Spleen (tissue), 13 donors: ENCODE data around the gene TCEAL6. TPM values are rescaled to one million over a fixed set of nuclear protein-coding genes. Genes with fewer than 3 reads are reported as not detected.
"Not testable (repeated sequence)": the region's sequence is repeated elsewhere in the genome, so short reads cannot be mapped to it uniquely, and the experiment has no call there.

Experiments
- DNase-seq: peaks from one replicate; pipeline ENCODE4 v3.0.0-alpha.2; 2020
- H3K27ac ChIP-seq, 8 donors: fragments of 200-600 bp; sonication (generic) in 7 of 8; 1 replicate in 4 of 8; 2 replicates in 4 of 8; pipeline versions ENCODE4 v1.5.0 to v1.8.0; 2016 to 2021; ENCODE audit warnings: inconsistent platforms in 4 of 8, mild to moderate bottlenecking in 4 of 8, moderate library complexity in 1 of 8
- H3K27me3 ChIP-seq, 7 donors: fragments of 200-600 bp; sonication (generic) in 6 of 7; replicated peaks in 1 of 7; 1 replicate in 4 of 7; 2 replicates in 3 of 7; pipeline versions ENCODE4 v1.5.0 to v1.8.0; 2016 to 2021; ENCODE audit warnings: inconsistent platforms in 3 of 7, mild to moderate bottlenecking in 1 of 7
- H3K36me3 ChIP-seq, 6 donors: fragments of 200-600 bp; sonication (generic) in 5 of 6; 1 replicate in 4 of 6; 2 replicates in 2 of 6; pipeline versions ENCODE4 v1.5.0 to v1.8.0; 2016 to 2021; ENCODE audit warnings: inconsistent platforms in 2 of 6
- H3K4me1 ChIP-seq, 6 donors: fragments of 200-600 bp; sonication (generic) in 5 of 6; 1 replicate in 3 of 6; 2 replicates in 3 of 6; pipeline versions ENCODE4 v1.5.0 to v1.8.0; 2016 to 2021; ENCODE audit warnings: inconsistent platforms in 3 of 6
- H3K4me3 ChIP-seq, 8 donors: fragments of 200-600 bp; sonication (generic) in 7 of 8; 1 replicate in 4 of 8; 2 replicates in 4 of 8; pipeline versions ENCODE4 v1.5.0 to v1.8.0; 2016 to 2021; ENCODE audit warnings: inconsistent platforms in 4 of 8, mild to moderate bottlenecking in 4 of 8, moderate library complexity in 2 of 8
- H3K9me3 ChIP-seq, 8 donors: fragments of 200-600 bp; sonication (generic) in 7 of 8; 1 replicate in 4 of 8; 2 replicates in 4 of 8; pipeline versions ENCODE4 v1.5.0 to v1.8.0; 2016 to 2021; ENCODE audit warnings: inconsistent platforms in 4 of 8
- POLR2A ChIP-seq, 3 donors: fragments of 450-650 bp; IDR thresholded peaks; one replicate each; pipeline ENCODE4 v1.5.1; 2017; ENCODE audit warnings: antibody characterized with exemption in 3 of 3, mild to moderate bottlenecking in 1 of 3
- POLR2AphosphoS5 ChIP-seq, 3 donors: sonication (generic); formaldehyde crosslinking; IDR thresholded peaks; one replicate each; pipeline ENCODE4 v1.5.1; 2017; ENCODE audit warnings: antibody characterized with exemption in 3 of 3
- WGBS, 5 donors: extraction: QIAGEN DNeasy Blood & Tissue Kit in 3 of 5; methylation state at CpG; one replicate each; pipeline versions ENCODE4 v1.1.5 to v1.1.7; 2013 to 2018; 5-methylcytosine and 5-hydroxymethylcytosine counted together
- intact Hi-C: fragments of 100-400 bp; cut with DNase I; formaldehyde crosslinking; loops from one replicate; pipeline ENCODE4 v1.15.0; 2023; ENCODE audit warnings: low total_unique reads
- long read RNA-seq, 2 donors: transcript quantifications; one replicate each; lab custom pipeline, GENCODE V29; 2026
- polyA plus RNA-seq, 3 donors: library from polyadenylated mRNA; stranded (reverse); fragments of 200-250 nt; gene quantifications; one replicate each; pipeline ENCODE4 v1.2.1, GENCODE V29; 2013
- total RNA-seq, 7 donors: library from RNA; depleted of rRNA in 3 of 7; stranded (reverse); fragments of >200 nt in 3 of 7; fragmentation: NEBNext Ultra II Directional in 4 of 7; extraction: Animal tissue kit (Norgen Biotek cat#: 25700) in 4 of 7; gene quantifications; one replicate each; pipeline versions ENCODE4 v1.1.0 to v1.2.1, GENCODE V29; 2016 to 2021
- TF ChIP-seq, protein P1 (sequence below), 11 experiments: fragments of 200-600 bp in 7 of 11; fragments of 450-650 bp in 4 of 11; sonication (generic) in 4 of 11; IDR thresholded peaks in 8 of 11; conservative IDR thresholded peaks in 3 of 11; 1 replicate in 7 of 11; 2 replicates in 4 of 11; pipeline versions ENCODE4 v1.4.0 to v1.8.0; 2016 to 2021; ENCODE audit warnings: antibody characterized with exemption in 11 of 11, inconsistent platforms in 4 of 11, mild to moderate bottlenecking in 1 of 11
- donor health status: healthy with polysubstance abuse.
- donor health status: DM: no; HTN: no; CAD: no; lungs with moderate emphysema.
- donor health status: DM: no; HTN: no; CAD: no.
- donor health status: Bipolar disorder and iron deficiency.
- donor health status: healthy.
- donor health status: DM: no; HTN: no; CAD: no.
- donor health status: DM: yes; HTN: yes; CAD: no.

The TCEAL6 gene
- total RNA-seq: not detected
- not detected for polyA plus RNA-seq
- long read RNA-seq, donor 1: 0 reads
- long read RNA-seq, donor 2: 0 reads

DNA sequence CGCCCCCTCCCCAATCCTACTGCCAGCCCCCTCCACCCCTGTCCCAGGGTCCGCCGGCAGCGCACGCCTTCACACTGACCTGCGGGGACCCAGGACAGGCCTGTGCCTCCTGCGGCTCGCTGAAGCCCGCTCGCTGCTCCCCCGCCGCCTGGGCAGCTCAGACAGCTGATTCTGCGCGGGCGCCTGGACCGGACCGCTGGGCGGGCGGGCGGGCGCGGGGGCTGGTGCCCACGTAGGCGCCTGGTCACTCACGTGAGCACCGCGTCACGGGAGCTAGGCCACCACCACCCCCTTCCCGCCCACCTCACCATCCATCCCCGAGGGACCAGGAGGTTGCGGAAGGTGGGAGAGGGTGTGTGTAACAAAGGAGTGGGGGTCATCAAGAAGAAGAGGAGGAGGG, at the start of gene TCEAL6:
Gene TCEAL6, minus strand, starts transcription at position 208 of the 400 bp plus-strand sequence.
- H3K36me3 ChIP-seq, H3K4me3 ChIP-seq, H3K9me3 ChIP-seq, H3K27ac ChIP-seq, H3K4me1 ChIP-seq, DNase-seq, intact Hi-C loops: not testable (repeated sequence)
- H3K27me3 ChIP-seq: peaks cover 0 to 31% (median 7%) of the 10 kb centered on the region in 7 donors
- 7 to 40% (median 28%) methylated on average over 1 to 25 of the region's 31 CpGs for WGBS, 5 donors

DNA sequence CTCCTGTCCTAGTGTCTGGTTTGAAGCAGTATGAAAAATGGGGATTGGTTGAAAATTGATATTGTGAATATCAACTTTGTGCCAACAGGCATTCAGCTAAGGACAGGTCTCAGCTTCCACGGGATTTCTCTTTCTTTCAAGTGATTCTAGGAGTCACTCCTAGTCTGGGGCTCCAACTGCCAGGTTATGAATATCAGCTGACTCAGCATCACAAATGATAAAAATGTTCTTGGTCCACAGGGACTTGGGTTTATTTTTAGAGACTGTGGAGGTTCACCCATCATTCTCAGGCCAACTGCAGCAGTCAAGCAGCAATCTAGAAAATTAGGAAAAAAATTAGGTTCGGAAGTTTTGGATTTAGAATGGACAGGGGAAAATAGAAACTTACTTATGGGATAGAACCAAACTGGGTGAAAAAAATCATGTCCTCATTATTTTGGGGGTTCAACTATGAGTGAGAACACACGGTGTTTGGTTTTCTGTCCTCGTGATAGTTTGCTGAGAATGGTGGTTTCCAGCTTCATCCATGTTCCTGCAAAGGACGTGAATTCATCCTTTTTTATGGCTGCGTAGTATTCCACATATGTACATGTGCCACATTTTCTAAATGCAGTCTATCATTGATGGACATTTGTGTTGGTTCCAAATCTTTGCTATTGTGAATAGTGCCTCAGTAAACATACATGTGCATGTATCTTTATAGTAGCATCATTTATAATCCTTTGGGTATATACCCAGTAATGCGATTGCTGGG, 43.9 kb upstream of the TCEAL6 start:
- no peak overlapping the region for H3K4me3 ChIP-seq
- no peaks in the 10 kb centered on the region for H3K4me1 ChIP-seq
- intact Hi-C loops: no loop called here
- TF ChIP-seq, protein P1, sequence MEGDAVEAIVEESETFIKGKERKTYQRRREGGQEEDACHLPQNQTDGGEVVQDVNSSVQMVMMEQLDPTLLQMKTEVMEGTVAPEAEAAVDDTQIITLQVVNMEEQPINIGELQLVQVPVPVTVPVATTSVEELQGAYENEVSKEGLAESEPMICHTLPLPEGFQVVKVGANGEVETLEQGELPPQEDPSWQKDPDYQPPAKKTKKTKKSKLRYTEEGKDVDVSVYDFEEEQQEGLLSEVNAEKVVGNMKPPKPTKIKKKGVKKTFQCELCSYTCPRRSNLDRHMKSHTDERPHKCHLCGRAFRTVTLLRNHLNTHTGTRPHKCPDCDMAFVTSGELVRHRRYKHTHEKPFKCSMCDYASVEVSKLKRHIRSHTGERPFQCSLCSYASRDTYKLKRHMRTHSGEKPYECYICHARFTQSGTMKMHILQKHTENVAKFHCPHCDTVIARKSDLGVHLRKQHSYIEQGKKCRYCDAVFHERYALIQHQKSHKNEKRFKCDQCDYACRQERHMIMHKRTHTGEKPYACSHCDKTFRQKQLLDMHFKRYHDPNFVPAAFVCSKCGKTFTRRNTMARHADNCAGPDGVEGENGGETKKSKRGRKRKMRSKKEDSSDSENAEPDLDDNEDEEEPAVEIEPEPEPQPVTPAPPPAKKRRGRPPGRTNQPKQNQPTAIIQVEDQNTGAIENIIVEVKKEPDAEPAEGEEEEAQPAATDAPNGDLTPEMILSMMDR (IDR thresholded peaks at IDR 0.05 in 8 of 11, conservative IDR thresholded peaks at IDR 0.05 in 3 of 11): no peak
- TF ChIP-seq POLR2A (IDR thresholded peaks at IDR 0.05) (no peak), POLR2AphosphoS5 (IDR thresholded peaks at IDR 0.05) (no peak)
- no peaks in the 10 kb centered on the region for H3K27me3 ChIP-seq
- peaks cover 0 to 18% (median 0%) of the 10 kb centered on the region in 8 donors for H3K9me3 ChIP-seq
- H3K36me3 ChIP-seq: no peaks in the 10 kb centered on the region
- no peak overlapping the region for H3K27ac ChIP-seq
- DNase-seq: no peak
- 62 to 87% (median 80%) methylated on average over 7 of the region's 7 CpGs for WGBS, 5 donors

DNA sequence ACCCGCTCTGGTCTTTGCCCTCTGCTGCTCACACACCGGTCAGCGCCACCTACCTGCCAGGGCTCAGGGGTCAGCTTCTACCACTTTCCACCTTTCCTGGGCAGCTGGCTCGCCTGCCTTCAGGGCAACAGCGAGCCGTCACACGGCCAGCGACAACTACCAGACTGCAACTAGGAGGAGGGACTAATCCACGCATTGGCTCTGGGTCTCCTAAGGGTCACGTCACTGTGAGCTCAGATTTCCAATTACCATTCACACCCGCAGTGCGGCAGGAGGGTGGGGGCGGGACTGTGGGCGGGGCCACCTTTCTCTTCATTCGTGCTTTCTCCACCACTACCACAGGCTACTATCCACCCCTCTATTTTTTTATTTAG, 13.5 kb upstream of the TCEAL6 start, which contains the start of gene BEX5:
Gene BEX5, minus strand, starts transcription at position 172 of the 374 bp plus-strand sequence. CDS start 1,712 bp downstream, outside the sequence.
- TF ChIP-seq, protein P1 (IDR thresholded peaks at IDR 0.05 in 8 of 11, conservative IDR thresholded peaks at IDR 0.05 in 3 of 11): no peak
- peak; percentile 74 to 91 (median 82) for TF ChIP-seq POLR2AphosphoS5 (IDR thresholded peaks at IDR 0.05)
- peak in 1 of 3 donors; percentile 38 for TF ChIP-seq POLR2A (IDR thresholded peaks at IDR 0.05)
- Histone ChIP-seq H3K4me3 (peak within 1 kb of the TSS; percentile 20 to 69 (median 37)), H3K27ac (peak within 1 kb of the TSS in 7 of 8 donors; percentile 20 to 77 (median 54)), H3K36me3 (no peaks in the 10 kb centered on the region), H3K9me3 (no peaks in the 10 kb centered on the region), H3K4me1 (no peaks in the 10 kb centered on the region), H3K27me3 (peaks cover 0 to 25% (median 0%) of the 10 kb centered on the region in 7 donors)
- 0 to 27% (median 4%) methylated on average over 5 to 15 of the region's 15 CpGs for WGBS, 5 donors
- intact Hi-C loops: no loop called here
- peak; percentile 83 for DNase-seq

DNA sequence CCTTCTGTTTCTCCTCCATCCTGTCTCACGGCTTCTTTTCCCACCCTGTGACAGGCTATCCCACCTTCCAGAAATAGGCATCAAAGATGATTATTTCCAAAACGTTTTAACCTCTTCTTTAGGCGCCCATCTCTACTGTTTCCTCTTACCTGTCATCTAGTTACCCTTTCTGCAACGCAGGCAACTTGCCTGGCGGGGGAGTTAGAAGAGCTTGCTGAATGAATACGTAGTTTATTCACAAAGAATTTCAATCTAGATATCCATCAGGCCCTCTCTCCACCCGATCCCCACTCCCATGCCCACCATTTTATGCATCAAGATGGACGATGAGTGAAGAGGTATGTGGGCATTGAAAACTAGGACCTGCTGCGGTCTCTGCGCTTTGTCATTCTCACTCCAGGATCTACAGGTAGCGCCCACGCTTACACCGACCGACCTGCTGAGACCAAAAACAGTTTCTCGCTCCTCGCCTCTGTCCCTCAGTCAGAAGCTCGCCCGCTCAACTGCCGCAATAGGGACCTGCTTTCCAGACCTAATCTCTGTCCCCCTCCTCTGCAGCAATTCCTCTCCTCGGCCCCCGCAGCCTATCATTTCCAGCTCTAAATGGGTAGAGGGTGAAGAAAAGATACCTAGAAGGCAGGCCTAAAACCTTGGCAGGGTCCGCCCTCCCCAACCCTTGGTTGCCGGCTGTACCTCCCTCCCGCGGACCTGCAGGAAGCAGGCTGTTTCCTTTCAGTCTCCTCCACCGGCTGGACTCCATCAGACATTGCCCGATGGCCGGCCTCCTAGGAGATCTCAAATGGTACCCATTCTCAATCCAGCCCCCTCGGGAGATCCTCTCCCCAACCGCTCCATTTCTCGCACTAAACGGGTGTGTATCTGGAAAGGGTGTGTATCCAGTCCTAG, 12.9 kb upstream of the TCEAL6 start:
- peak overlapping the region in 7 of 8 donors; percentile 20 to 77 (median 54) for H3K27ac ChIP-seq
- H3K36me3 ChIP-seq: no peaks in the 10 kb centered on the region
- DNase-seq: peak; percentile 77

More for the DNA sequence above, 12.9 kb upstream of the TCEAL6 start:
- Histone ChIP-seq H3K4me3 (peak overlapping the region; percentile 20 to 69 (median 37)), H3K9me3 (no peaks in the 10 kb centered on the region), H3K4me1 (no peaks in the 10 kb centered on the region), H3K27me3 (peaks cover 0 to 23% (median 0%) of the 10 kb centered on the region in 7 donors)
- intact Hi-C loops: no loop called here
- TF ChIP-seq POLR2AphosphoS5 (IDR thresholded peaks at IDR 0.05) (no peak), POLR2A (IDR thresholded peaks at IDR 0.05) (no peak)
- TF ChIP-seq, protein P1 (IDR thresholded peaks at IDR 0.05 in 8 of 11, conservative IDR thresholded peaks at IDR 0.05 in 3 of 11): no peak
- WGBS, 5 donors: 2 to 41% (median 3%) methylated on average over 26 to 32 of the region's 32 CpGs
